ENCODE results near the gene COL25A1. TPM values are rescaled to one million over a fixed set of nuclear protein-coding genes. Genes with fewer than 3 reads are reported as not detected.

COL25A1 gene
- total RNA-seq, 4 donors from 2014 or later, result 7.1 to 21.3 (median 12.6) TPM

- ATAC-seq (ENCODE audit: low FRiP score) (peak; percentile 45), DNase-seq (ENCODE audit: low spot score) (no peak)
- no peak for TF ChIP-seq CTCF (IDR thresholded peaks at IDR 0.05)
Observed at GRCh38 chr4:109303140-109303496, 660 bp upstream of the COL25A1 start.

- TF ChIP-seq CTCF (IDR thresholded peaks at IDR 0.05), result no peak
- DNase-seq (ENCODE audit: low spot score), result no peak
- no peak for ATAC-seq (ENCODE audit: low FRiP score)
Observed at GRCh38 chr4:109301651-109302360, 652 bp downstream of the COL25A1 start.

GRCh38 chr4:109298279-109299010, 4.0 kb downstream of the COL25A1 start:
- no peak for ATAC-seq (ENCODE audit: low FRiP score)
- no peak for DNase-seq (ENCODE audit: low spot score)
- no peak for TF ChIP-seq CTCF (IDR thresholded peaks at IDR 0.05)

- DNase-seq (ENCODE audit: low spot score) (no peak), ATAC-seq (ENCODE audit: low FRiP score) (no peak)
- no peak for TF ChIP-seq CTCF (IDR thresholded peaks at IDR 0.05)
Observed at GRCh38 chr4:109296527-109296926, 5.9 kb downstream of the COL25A1 start.

- DNase-seq (ENCODE audit: low spot score) (no peak), ATAC-seq (ENCODE audit: low FRiP score) (no peak)
- TF ChIP-seq CTCF (IDR thresholded peaks at IDR 0.05), result no peak
Observed at GRCh38 chr4:109295081-109295480, 7.4 kb downstream of the COL25A1 start.

- ATAC-seq (ENCODE audit: low FRiP score) (no peak), DNase-seq (ENCODE audit: low spot score) (no peak)
- no peak for TF ChIP-seq CTCF (IDR thresholded peaks at IDR 0.05)
Observed at GRCh38 chr4:109294468-109295020, 7.9 kb downstream of the COL25A1 start.
